Effector memory CD8-positive, alpha-beta T cell (primary cell): ENCODE results near the gene NUP93.
"Not testable (repeated sequence)": the region's sequence is repeated elsewhere in the genome, so short reads cannot be mapped to it uniquely, and the experiment has no call there.

ENCODE experiments used
- ATAC-seq: fragments of 150-1000 bp; cut with Tn5 transposase; replicated peaks from 2 replicates; pipeline ENCODE4 v1.10.0; 2021; ENCODE audit warnings: mild to moderate bottlenecking, moderate library complexity
- DNase-seq, 3 experiments: peaks; one replicate each; pipeline ENCODE4 v3.0.0; 2021
- H3K27ac Mint-ChIP-seq, 2 donors: one replicate each; pipeline ENCODE4 v1.8.0; 2022; ENCODE audit warnings: mild to moderate bottlenecking in 2 of 2, mixed read lengths in 2 of 2, moderate library complexity in 2 of 2
- H3K27me3 Mint-ChIP-seq, 2 donors: one replicate each; pipeline ENCODE4 v1.8.0; 2022; ENCODE audit warnings: mixed read lengths in 2 of 2
- H3K36me3 Mint-ChIP-seq: one replicate; pipeline ENCODE4 v1.8.0; 2022; ENCODE audit warnings: mild to moderate bottlenecking, moderate library complexity, mixed read lengths; ENCODE audit not compliant: insufficient read depth
- H3K4me1 Mint-ChIP-seq, 2 donors: one replicate each; pipeline ENCODE4 v1.8.0; 2022; ENCODE audit warnings: low read depth in 2 of 2, mixed read lengths in 2 of 2
- H3K4me3 Mint-ChIP-seq, 2 donors: one replicate each; pipeline ENCODE4 v1.8.0; 2022; ENCODE audit warnings: mild to moderate bottlenecking in 2 of 2, mixed read lengths in 2 of 2, moderate library complexity in 2 of 2
- H3K9me3 Mint-ChIP-seq, 2 donors: one replicate each; pipeline ENCODE4 v1.8.0; 2022; ENCODE audit warnings: mixed read lengths in 2 of 2

The NUP93 gene

DNA sequence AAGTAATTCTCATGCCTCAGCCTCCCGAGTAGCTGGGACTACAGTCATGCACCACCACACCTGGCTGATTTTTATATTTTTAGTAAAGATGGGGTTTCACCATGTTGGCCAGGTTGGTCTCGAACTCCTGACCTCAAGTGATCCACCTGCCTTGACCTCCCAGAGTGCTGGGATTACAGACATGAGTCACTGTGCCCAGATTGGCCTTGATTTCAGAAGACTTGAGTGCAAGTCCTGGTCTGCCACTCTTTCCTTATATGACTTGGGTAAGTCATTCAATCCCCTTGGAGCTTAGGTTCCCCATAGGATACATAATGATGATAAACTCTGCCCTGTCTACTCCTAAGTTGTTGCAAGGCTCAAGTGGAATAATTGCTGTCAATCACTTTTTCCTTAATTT, 12.4 kb upstream of the NUP93 start:
- ATAC-seq, H3K4me3 Mint-ChIP-seq, H3K36me3 Mint-ChIP-seq, H3K9me3 Mint-ChIP-seq, H3K4me1 Mint-ChIP-seq, H3K27ac Mint-ChIP-seq, DNase-seq, H3K27me3 Mint-ChIP-seq: not testable (repeated sequence)

GRCh38 chr16:56722200-56722842, 7.6 kb upstream of the NUP93 start:
- Mint-ChIP-seq H3K9me3 (no peaks in the 10 kb centered on the region), H3K36me3 (peaks cover 6% of the 10 kb centered on the region), H3K4me3 (no peak overlapping the region), H3K27ac (no peak overlapping the region), H3K4me1 (no peaks in the 10 kb centered on the region), H3K27me3 (no peaks in the 10 kb centered on the region)
- no peak for DNase-seq
- no peak for ATAC-seq

DNA sequence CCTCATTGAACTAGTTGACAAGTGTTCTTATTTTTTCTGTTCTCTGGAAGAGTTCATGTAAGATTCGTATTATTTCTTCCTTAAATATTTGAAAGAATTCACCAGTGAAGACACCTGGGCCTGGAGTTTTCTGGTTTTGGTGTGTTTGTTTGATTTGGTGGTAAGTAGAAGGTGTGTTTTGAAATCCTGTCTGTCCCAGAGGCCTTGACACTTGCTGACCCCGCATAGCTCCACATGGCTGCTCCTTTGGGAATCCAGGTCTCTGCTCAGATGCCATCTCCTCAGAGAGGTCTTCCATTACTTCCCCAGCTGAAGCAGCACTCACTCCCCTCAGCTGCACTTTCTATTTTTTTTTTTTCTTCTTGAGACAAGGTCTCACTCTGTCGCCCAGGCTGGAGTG, 5.7 kb upstream of the NUP93 start:
- Mint-ChIP-seq H3K4me1 (peaks cover 5 to 6% of the 10 kb centered on the region in 2 donors), H3K27me3 (no peaks in the 10 kb centered on the region), H3K27ac (no peak overlapping the region), H3K4me3 (no peak overlapping the region), H3K36me3 (peaks cover 6% of the 10 kb centered on the region), H3K9me3 (no peaks in the 10 kb centered on the region)
- DNase-seq (no peak), ATAC-seq (no peak)

DNA sequence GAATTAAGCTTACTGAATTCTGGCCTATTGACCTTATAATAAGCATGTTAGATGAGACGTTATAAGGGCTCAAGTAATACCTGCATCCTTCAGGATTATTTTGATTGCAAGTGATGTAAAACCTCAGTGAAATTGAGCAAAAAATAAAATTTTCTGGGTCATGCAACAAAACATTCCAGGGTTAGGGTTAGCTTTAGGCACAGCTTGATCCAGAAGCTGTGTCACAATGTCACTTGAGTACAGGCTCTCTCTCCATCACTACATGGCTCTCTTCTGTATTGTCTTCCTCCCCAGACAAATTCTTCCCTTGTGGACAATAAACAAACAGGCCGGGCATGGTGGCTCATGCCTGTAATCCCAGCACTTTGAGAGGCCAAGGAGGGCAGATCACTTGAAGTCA, 3.6 kb upstream of the NUP93 start:
- Mint-ChIP-seq H3K4me1 (peaks cover 17 to 21% of the 10 kb centered on the region in 2 donors), H3K27me3 (no peaks in the 10 kb centered on the region), H3K4me3 (no peak overlapping the region), H3K27ac (no peak overlapping the region), H3K9me3 (no peaks in the 10 kb centered on the region), H3K36me3 (peaks cover 6% of the 10 kb centered on the region)
- no peak for DNase-seq
- ATAC-seq, result no peak

- Mint-ChIP-seq H3K36me3 (peaks cover 6% of the 10 kb centered on the region), H3K9me3 (no peaks in the 10 kb centered on the region), H3K27ac (no peak overlapping the region), H3K27me3 (no peaks in the 10 kb centered on the region), H3K4me1 (peaks cover 18 to 21% of the 10 kb centered on the region in 2 donors), H3K4me3 (no peak overlapping the region)
- ATAC-seq (no peak), DNase-seq (no peak)
Measured at GRCh38 chr16:56726926-56727325, 3.0 kb upstream of the NUP93 start.

DNA sequence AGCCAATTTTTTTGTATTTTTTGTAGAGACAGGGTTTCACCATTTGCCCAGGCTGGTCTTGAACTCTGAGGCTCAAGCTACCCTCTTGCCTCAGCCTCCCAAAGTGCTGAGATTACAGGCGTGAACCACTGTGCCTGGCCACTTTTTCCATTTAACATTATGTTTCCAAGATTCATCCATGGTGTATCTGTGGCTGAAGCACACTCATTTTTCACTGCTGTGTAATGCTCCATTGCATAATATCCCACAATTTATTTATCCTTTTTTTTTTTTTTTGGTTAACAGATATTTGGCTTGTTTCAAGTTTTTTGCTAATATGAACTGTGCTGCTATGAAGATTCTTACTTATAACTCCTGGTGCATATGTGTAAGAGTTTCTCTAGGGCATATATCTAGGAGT, 1.9 kb upstream of the NUP93 start:
- Mint-ChIP-seq H3K27ac (no peak overlapping the region), H3K9me3 (no peaks in the 10 kb centered on the region), H3K4me3 (no peak overlapping the region), H3K36me3 (peaks cover 6% of the 10 kb centered on the region), H3K4me1 (peaks cover 18 to 21% of the 10 kb centered on the region in 2 donors), H3K27me3 (no peaks in the 10 kb centered on the region)
- ATAC-seq (no peak), DNase-seq (no peak)

DNA sequence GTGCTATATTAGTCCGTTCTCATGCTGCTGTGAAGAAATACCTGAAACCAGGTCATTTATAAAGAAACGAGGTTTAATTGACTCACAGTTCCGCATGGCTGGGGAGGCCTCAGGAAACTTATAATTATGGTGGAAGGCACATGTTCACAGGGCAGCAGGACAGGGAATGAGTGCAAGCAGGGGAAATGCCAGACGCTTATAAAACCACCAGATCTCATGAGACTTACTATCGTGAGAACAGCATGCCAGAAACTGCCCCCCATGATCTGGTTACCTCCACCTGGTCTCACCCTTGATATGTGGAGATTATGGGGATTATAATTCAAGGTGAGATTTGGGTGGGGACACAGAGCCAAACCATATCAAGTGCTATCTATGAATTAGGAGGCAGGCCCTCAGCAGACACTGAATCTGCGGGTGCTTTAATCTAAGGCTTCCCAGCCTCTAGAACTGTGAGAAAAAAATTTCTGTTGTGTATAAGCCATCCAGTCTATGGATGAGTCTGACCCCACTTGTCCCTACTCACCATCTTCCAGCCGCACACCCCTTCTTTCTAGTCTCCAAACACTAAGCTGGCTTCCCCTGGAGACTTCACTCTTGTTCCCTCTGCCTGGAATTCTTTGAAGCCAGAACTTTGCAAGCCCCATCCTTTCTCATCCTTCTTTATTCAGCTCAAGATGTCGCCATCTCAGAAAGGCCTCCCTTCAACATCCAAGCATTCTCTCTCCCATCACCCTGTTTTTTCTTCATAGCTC, 772 bp upstream of the NUP93 start:
- Mint-ChIP-seq H3K27me3 (no peaks in the 10 kb centered on the region), H3K9me3 (no peaks in the 10 kb centered on the region), H3K4me1 (peaks cover 18 to 21% of the 10 kb centered on the region in 2 donors), H3K4me3 (no peak overlapping the region), H3K27ac (peak overlapping the region in 1 of 2 donors; percentile 93), H3K36me3 (peaks cover 5% of the 10 kb centered on the region)
- DNase-seq (no peak), ATAC-seq (no peak)

DNA sequence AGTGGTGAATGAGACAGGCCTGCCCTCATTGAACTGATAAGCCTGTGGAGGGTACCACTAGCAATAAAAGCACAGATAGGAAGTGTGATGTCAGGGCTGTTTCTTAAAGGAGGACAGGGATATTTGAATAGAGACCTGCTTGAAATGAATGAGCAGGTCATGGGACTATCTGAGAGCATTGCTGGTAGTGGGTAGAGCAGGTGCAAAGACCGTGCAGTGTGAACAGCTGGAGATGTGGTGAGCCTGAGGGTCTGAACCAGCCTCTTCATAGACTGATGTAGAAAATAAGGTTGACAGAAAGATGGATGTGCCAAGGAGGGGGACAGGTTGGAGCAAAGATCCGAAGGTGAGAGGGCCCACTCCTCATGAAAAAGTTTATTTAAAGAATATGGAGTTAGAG, 2.4 kb downstream of the NUP93 start:
- no peak for ATAC-seq
- Mint-ChIP-seq H3K9me3 (no peaks in the 10 kb centered on the region), H3K4me3 (no peak overlapping the region), H3K4me1 (peaks cover 21 to 23% of the 10 kb centered on the region in 2 donors), H3K27ac (no peak overlapping the region), H3K36me3 (no peaks in the 10 kb centered on the region), H3K27me3 (no peaks in the 10 kb centered on the region)
- no peak for DNase-seq

DNA sequence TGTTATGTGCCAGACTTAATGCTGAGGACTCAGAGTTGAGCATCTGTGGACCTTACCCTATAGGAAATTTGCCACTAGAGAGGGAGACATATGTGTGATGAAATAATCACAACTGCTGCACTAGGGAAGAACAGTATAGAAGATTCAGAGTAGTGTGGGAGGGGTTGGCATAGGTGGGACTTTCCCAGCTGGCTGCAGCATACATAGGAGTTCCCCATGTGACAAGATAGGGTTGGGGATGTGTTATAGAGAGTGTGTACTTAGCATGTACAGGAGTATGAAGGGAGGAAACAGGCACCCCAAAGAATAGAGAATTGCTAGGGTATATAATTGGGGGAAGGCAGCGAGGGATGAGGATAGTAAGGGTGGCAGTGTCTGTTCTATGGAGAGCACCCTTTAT, 2.9 kb downstream of the NUP93 start:
- DNase-seq (no peak), ATAC-seq (no peak)
- H3K27ac Mint-ChIP-seq, result no peak overlapping the region

GRCh38 chr16:56734429-56734828, 4.5 kb downstream of the NUP93 start:
- Mint-ChIP-seq H3K4me3 (no peak overlapping the region), H3K27me3 (no peaks in the 10 kb centered on the region), H3K36me3 (no peaks in the 10 kb centered on the region), H3K27ac (no peak overlapping the region), H3K9me3 (no peaks in the 10 kb centered on the region), H3K4me1 (peaks cover 13 to 17% of the 10 kb centered on the region in 2 donors)
- DNase-seq (no peak), ATAC-seq (no peak)

More for the DNA sequence above, 2.9 kb downstream of the NUP93 start:
- H3K4me3 Mint-ChIP-seq, result no peak overlapping the region
- no peaks in the 10 kb centered on the region for H3K9me3 Mint-ChIP-seq
- H3K27me3 Mint-ChIP-seq, result no peaks in the 10 kb centered on the region
- H3K4me1 Mint-ChIP-seq, result peaks cover 21 to 24% of the 10 kb centered on the region in 2 donors
- H3K36me3 Mint-ChIP-seq, result no peaks in the 10 kb centered on the region

- peak overlapping the region in 1 of 2 donors; percentile 19 for H3K27ac Mint-ChIP-seq
- no peaks in the 10 kb centered on the region for H3K27me3 Mint-ChIP-seq
- DNase-seq, result no peak
- peaks cover under 1 to 6% of the 10 kb centered on the region in 2 donors for H3K4me1 Mint-ChIP-seq
- no peaks in the 10 kb centered on the region for H3K36me3 Mint-ChIP-seq
- H3K9me3 Mint-ChIP-seq, result no peaks in the 10 kb centered on the region
- ATAC-seq, result no peak
- H3K4me3 Mint-ChIP-seq, result no peak overlapping the region
Measured at GRCh38 chr16:56736476-56736875, 6.5 kb downstream of the NUP93 start.

DNA sequence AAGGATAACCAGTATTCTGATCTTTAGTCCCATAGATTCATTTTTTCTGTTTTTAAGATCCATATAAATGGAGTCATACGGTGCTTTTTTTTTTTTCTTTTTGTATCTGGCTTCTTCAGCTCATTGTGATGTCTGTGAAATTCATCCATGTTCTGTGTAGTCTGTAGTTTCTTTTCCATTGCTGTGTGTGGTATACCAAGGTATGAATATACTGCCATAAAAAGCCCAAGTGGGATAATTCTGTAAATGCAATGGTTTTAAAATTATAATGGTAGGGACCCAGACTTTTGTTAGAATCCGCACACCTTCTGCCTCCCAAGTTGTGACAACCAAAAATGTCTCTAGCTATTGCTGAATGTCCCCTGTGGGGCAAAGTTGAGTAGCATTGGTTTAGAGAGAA, 7.6 kb downstream of the NUP93 start:
- ATAC-seq, result no peak
- peak overlapping the region in 1 of 2 donors; percentile 1 for H3K27ac Mint-ChIP-seq
- DNase-seq, result no peak
- peaks cover 4 to 6% of the 10 kb centered on the region in 2 donors for H3K4me1 Mint-ChIP-seq
- no peaks in the 10 kb centered on the region for H3K36me3 Mint-ChIP-seq
- no peak overlapping the region for H3K4me3 Mint-ChIP-seq
- no peaks in the 10 kb centered on the region for H3K27me3 Mint-ChIP-seq
- no peaks in the 10 kb centered on the region for H3K9me3 Mint-ChIP-seq

DNA sequence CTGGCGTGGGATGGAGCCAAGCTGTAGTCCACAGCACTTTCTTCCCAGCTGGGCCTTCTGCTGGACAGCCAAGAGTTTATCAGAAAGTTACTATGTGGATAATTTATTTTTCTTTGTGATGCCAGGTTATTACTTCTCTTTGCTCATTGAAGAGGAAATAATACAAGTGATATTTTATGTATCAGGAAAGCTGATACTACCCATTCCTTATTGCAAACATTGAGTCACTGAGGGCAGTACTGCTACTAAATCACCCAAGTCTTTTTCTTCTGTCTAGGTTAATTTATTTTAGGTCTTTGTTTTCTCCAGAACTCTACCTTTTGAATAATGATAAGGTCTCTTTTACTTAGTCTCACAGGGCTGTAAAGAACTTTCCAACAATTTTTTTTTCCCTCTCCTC, 8.3 kb downstream of the NUP93 start:
- H3K4me1 Mint-ChIP-seq, result peaks cover 4 to 7% of the 10 kb centered on the region in 2 donors
- no peaks in the 10 kb centered on the region for H3K36me3 Mint-ChIP-seq
- no peak overlapping the region for H3K4me3 Mint-ChIP-seq
- H3K9me3 Mint-ChIP-seq, result no peaks in the 10 kb centered on the region
- peak overlapping the region in 1 of 2 donors; percentile 51 for H3K27ac Mint-ChIP-seq
- ATAC-seq (no peak), DNase-seq (no peak)
- no peaks in the 10 kb centered on the region for H3K27me3 Mint-ChIP-seq

DNA sequence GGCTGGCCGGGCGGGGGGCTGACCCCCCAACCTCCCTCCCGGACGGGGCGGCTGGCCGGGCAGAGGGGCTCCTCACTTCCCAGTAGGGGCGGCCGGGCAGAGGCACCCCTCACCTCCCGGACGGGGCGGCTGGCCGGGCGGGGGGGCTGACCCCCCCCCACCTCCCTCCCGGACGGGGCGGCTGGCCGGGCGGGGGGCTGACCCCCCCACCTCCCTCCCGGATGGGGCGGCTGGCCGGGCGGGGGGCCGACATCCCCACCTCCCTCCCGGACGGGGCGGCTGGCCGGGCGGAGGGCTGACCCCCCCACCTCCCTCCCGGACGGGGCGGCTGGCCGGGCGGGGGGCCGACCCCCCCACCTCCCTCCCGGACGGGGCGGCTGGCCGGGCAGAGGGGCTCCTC, 9.4 kb downstream of the NUP93 start:
- not testable (repeated sequence) for DNase-seq, H3K27ac Mint-ChIP-seq, H3K27me3 Mint-ChIP-seq, H3K4me3 Mint-ChIP-seq, H3K9me3 Mint-ChIP-seq, ATAC-seq, H3K36me3 Mint-ChIP-seq
- H3K4me1 Mint-ChIP-seq, result peaks cover 10 to 12% of the 10 kb centered on the region in 2 donors
